GM18508 (cell line): ENCODE results near the gene SON.
"Not testable (repeated sequence)": the region's sequence is repeated elsewhere in the genome, so short reads cannot be mapped to it uniquely, and the experiment has no call there.

Experiments used
- ATAC-seq: cut with Tn5 transposase; IDR thresholded peaks from one replicate; pipeline ENCODE4 v1.9.1; 2021; ENCODE audit warnings: moderate number of reproducible peaks; ENCODE audit not compliant: insufficient read depth, unreplicated experiment

SON gene, protein sequence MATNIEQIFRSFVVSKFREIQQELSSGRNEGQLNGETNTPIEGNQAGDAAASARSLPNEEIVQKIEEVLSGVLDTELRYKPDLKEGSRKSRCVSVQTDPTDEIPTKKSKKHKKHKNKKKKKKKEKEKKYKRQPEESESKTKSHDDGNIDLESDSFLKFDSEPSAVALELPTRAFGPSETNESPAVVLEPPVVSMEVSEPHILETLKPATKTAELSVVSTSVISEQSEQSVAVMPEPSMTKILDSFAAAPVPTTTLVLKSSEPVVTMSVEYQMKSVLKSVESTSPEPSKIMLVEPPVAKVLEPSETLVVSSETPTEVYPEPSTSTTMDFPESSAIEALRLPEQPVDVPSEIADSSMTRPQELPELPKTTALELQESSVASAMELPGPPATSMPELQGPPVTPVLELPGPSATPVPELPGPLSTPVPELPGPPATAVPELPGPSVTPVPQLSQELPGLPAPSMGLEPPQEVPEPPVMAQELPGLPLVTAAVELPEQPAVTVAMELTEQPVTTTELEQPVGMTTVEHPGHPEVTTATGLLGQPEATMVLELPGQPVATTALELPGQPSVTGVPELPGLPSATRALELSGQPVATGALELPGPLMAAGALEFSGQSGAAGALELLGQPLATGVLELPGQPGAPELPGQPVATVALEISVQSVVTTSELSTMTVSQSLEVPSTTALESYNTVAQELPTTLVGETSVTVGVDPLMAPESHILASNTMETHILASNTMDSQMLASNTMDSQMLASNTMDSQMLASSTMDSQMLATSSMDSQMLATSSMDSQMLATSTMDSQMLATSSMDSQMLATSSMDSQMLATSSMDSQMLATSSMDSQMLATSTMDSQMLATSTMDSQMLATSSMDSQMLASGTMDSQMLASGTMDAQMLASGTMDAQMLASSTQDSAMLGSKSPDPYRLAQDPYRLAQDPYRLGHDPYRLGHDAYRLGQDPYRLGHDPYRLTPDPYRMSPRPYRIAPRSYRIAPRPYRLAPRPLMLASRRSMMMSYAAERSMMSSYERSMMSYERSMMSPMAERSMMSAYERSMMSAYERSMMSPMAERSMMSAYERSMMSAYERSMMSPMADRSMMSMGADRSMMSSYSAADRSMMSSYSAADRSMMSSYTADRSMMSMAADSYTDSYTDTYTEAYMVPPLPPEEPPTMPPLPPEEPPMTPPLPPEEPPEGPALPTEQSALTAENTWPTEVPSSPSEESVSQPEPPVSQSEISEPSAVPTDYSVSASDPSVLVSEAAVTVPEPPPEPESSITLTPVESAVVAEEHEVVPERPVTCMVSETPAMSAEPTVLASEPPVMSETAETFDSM (N-terminal part only)

DNA sequence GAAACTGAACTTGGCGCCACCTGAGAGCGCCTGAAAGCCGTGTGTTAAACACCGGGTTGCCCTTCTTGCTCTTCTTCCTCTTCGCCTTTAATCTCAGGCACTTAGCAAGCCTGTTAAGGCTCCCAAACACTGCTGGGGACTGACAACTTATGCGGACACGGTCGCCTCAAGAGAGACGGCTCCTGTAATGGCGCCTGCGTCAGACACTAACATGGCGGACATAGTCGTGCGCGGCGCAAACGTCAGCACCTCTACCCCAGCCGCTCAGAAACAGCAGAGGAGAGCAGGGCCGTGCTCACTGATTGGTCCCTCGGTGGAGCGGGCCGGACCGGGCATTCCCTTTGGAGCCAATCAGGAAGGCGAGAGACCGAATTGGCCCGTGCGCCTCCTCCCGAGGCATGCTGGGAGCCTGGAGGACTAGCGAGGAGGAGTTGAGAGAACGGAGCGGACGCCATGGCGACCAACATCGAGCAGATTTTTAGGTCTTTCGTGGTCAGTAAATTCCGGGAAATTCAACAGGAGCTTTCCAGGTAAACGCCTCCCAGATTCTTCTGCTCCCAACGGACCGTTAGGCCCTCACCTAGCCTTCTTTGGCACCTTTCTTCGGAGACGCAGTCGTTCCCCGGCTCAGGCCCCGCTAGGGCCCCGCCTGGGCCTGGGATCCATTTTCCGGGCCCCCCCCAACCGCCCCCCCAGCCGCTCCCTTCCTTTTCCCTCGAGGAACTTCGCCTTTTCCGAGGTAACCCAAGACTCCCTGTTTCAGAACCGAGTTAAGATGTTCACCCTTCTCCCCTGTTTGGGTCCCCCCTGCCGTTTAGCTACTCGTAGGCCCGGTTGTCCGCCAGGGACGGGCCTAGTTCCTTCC, at the start of gene SON:
Gene SON (plus strand): TSS at position 399 of the 865 bp plus-strand sequence. CDS start 55 bp downstream, at position 454.
- ATAC-seq: peak; percentile 76

DNA sequence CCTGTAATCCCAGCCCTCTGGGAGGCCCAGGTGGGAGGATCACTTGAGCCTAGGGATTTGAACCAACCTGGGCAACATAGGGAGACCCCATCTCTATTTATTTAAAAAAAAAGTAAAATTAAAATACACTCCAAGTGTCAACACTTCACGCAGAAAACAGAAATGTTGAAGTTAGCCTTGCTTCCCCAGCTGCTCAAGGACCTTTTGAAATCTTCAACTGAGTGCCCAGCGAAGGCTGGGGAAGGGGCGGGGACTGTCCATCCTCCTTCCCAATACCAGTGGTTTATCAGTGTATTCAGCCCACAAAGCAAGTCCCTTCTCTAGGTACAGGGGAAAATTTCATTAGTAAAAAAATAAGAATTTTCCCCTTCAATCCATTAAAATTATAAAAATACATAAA, 49.1 kb upstream of the SON start:
- no peak for ATAC-seq

DNA sequence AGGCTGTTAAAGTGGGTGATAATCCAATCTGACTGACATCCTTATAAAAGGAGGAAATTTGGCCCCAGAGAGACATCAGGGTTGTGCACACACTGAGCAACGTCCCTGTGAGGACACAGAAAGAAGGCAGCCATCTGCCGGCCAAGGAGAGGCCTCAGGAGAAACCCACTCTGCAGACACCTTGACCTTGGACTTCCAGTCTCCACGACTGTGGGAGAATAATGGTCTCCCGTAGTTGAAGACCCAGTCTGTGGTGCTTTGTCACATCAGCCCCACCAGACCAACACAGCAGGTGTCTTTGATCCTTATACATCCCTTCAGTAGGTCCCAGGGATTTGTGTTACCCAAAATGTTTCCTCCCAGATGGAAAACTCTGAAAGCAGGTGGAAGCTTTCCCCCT, 47.1 kb upstream of the SON start:
- ATAC-seq: no peak

DNA sequence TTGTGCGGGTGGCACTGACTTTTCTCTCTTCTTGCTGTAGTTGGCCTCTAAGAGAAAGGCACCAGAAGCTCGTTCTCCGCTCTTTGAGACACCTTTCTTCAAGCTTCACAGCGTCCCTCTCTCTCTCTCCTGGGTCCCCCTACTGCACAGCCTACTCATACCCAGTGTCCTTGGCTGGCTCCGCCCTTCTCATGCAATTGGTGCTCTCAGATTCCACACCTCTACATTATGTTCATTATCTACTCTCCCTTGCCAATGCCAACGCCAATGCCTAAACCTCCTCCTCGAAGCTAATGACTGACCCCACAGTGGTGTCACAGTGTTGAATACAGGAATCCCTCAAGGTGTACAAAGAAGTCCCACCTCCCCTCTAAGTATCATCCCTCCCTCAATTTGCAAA, 46.5 kb upstream of the SON start:
- ATAC-seq: no peak

DNA sequence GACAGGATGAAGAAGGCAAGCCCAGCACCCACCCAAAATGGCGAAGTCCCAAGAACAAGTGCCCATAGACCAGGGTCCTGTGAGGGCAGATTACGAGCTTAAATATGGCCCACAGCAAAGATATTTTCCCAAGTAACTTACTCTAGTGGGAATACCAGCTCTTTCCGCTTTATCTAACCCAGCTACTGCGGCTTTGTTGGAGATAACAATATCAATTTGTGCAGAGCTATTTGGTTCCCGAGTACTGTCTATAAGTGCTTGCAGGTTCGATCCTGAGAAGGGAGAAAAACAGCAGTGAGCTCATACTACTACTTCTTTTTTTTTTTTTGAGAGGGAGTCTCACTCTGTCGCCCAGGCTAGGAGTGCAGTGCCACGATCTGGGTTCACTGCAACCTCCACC, 37.0 kb upstream of the SON start:
- no peak for ATAC-seq

DNA sequence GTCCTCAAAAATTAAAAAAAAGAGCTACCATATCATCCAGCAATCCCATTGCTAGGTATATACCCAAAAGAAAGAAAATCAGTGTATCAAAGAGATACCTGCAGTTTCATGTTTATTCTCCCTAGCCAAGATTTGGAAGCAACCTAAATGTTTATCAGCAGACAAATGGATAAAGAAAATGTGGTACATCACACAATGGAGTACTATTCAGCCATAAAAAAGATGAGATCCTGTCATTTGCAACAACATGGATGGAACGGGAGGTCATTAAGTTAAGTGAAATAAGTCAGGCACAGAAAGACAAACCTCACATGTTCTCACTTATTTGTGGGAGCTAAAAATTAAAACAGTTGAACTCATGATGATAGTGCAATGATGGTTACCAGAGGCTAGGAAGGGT, 35.8 kb upstream of the SON start:
- not testable (repeated sequence) for ATAC-seq

DNA sequence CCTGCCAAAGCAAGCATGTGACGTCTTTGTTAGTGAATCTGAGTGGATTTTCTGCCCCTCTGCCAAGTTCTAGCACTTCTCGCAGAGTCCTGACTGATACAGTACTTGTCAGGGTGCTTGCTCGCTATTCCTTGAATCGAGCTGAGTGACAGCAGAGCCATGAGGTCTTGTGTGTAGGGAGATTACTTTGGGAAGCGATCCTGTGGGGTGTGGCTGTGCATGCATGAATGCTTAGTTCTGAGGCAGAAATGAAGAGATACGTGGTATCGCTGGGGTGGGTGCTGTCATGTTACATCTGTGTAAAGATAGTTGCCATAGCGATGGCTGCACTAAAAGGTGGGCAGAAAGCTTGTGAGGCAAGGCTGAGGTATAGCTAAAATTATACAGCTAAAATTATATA, 32.0 kb upstream of the SON start:
- ATAC-seq: no peak

DNA sequence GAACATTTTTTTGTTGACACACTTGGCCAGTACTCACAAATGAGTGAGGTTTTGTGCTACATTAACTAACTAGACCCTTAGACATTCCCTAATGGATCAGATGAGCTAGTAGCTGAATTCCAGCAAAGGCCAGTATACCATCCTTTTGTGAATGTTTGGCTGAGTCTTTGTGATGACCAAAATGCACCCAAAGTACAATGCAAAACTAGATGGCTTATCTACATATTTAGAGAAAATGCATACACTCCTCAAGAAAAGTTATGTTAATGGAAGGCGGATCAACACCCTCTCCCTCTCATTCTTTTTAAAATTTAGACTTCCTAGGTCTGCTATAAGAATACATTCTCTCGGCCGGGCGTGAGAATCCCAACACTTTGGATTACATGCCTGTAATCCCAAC, 31.2 kb upstream of the SON start:
- no peak for ATAC-seq

DNA sequence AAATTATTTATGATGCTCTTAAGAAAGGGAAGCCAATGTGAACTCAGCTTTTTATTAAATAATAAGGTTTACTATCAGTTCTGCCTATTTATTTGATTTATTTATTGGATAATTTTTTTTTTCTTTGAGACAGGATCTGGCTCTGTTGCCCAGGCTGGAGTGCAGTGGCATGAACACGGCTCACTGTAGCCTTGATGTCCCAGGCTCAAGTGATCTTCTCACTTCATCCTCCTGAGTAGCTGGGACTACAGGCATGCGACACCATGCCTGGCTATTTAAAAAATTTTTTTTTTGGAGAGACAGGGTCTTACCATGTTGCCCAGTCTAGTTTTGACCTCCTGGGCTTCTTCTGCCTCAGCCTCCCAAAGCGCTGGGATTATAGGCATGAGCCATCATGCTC, 30.4 kb upstream of the SON start:
- no peak for ATAC-seq

DNA sequence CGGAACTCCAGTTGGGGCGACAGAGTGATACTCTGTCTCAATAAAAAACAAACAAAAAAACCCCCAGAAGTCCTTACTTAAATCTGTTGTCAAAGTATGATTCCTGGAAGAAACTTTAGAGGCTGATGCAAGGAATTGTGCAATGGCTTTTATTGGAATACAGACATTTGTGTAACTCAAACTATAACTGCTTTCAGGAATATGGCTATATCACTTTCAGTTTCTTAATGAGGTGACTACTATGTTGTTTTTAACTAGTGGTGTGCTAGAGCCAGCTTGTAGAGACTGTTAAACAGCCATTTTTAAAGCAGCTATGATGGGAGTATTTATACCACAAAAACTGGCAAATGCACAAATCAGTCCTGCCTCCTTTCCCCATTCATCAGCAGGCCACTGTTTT, 28.6 kb upstream of the SON start:
- no peak for ATAC-seq

DNA sequence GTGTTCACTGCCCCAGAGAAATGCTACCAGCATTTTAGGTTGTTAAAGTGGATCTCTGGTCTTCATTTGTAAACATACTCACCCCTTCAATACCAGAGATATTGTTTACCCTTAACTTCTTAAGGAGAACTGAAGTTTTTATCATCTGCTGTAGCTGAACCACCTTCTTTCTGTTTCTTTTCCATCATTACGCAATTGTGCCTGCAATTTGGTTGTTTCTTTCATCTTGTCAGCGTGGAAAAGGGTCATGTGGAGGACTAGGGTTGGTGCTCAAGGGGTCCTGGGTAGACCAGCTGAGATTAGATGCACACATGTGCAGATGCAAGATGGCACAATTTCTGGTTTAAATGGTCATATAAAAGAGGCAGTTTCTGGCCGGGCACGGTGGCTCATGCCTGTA, 23.9 kb upstream of the SON start:
- ATAC-seq: no peak

DNA sequence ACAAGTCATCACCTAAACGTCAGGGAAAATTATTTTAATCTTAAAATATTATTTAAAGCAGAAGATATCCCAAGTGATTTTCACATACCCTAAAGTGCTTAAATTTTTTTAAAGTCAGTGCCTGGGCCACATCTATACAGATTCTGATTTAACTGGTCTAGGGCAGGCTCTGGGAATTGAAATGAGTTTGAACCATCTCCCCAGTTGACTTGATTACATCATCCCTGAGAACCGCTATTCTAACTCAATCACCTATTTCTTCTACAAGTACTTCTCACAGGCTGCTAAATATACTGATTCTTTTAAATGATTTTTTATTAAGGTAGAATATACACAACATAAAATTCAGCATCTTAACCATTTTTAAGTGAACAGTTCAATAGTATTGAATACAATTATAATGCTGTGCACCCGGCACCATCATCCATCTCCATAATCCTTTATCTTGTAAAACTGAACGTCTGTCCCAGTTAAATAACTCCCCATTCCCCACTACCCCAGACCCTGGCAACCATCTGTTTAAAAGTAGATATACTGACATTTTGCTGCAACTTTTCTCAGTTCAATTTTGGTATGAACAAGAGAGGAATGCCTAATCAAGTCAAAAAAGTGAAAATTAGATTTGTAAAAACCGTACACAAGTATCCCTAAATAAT, 20.4 kb upstream of the SON start:
- ATAC-seq: no peak

DNA sequence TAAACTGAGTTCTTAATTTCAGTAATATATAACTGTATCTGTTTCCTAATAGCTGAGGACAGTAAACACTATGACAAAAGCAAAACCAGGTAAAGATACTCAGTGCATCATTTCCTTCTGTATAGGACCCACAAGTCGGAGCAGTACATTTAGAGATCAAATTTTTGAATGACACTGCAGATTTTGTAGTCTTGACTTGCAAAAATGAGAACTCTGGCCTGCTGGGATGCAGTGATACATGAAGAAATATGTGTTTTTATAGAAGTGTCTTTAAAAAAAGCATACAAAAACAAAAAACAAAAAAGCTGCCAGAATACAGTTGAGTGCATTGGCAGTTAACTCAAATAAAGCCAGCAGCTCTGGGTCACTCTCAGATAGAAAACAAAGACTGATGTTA, 19.9 kb upstream of the SON start:
- no peak for ATAC-seq

DNA sequence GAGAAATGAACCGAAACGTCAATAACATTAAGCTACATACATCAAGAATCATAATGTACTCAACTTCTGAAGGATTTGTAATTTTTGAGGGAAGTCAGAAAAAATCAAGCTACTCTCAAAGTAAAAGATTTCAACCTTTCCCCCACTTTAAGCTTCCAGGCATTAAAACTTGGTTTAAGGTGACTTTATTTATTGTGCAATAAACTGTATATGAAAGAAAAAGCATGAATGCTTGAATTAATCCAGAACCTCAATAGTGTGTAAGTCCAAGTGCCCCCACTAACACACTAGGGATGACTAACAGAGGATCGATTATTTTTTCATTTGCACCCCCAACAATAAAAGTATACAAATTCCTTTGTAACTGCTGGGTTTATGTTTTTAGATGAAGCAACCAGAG, 11.8 kb upstream of the SON start:
- no peak for ATAC-seq

DNA sequence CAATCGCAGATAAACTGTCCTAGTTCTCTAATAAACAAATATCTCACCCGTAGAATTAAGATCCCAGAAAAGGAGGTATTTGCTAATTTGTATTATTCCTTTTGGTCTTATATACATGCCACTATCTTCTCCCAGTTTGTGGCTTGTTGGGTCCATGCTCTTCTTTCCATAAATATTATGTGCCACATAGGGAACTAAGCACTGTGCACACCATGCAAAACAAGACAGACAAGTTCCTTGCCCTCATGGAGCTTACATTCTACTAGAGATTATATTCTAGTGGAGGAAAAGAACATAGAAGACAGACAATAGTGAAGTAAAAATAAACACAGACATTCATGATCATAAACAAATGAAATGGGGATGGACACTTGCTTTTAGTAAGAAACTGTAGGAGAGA, 5.6 kb upstream of the SON start:
- no peak for ATAC-seq

DNA sequence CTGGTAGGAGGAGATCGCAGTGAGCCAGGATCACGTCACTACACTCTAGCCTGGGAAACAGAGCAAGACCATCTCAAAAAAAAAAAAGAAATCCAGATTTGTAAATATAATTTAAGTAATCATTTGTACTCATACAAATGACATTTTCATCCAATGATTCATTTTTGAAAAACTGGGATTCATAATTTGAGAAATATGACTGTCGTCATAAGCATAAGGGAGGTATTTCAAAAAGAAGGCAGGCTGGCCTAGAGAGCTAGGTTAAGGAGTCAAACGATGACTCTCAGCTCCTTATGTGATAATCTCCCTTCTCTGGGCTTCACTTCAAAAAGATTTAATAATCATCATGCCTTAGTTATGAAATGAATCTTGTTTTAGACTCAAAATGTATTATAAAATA, 3.2 kb upstream of the SON start:
- ATAC-seq: no peak

DNA sequence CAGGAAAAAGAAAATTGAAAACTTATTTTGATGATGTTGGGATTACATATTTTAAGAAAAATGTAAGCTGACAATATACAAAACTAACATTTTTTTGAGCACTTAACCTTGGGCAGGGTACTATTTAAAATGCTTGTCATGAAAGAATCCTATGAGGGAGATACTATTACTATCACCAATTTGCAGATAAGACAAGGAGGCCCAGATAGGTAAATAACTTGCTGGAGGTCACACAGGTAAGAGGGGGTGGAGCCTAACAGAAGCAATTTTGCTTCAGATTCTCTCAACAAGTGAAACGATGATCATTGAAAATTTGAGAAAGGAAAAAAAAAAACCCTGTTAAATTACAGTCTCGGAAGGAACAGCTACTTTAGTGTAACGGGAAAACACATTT, 2.1 kb upstream of the SON start:
- ATAC-seq: no peak

DNA sequence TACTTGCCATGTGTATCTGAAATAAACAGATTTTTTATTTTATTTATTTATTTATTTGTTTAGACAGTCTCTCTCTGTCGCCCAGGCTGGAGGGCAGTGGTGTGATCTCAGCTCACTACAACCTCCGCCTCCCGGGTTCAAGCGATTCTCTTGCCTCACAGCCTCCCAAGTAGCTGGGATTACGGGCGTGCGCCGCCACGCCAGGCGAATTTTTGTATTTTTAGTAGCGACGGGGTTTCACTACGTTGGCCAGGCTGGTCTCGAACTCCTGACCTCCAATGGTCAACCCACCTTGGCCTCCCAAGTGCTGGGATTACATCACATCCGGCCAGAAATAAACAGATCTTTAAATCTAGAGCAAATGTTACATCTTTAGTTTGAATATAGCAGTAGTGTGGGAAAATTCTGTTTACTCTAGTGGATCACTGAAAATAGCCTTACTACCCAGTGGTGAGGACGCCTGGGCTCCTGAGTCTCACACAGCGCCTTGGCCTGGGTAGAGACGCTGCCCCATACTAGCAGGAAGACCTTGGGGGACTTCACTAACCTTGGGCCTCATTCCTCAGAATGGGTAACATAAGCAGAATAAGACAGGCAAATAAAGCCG, 1.6 kb upstream of the SON start:
- ATAC-seq: no peak
